Middle frontal gyrus (tissue), 1 donor: ENCODE measurements around the gene UVSSA.
"Not testable (repeated sequence)": the region's sequence is repeated elsewhere in the genome, so short reads cannot be mapped to it uniquely, and the experiment has no call there.

Experiments used
- DNase-seq: peaks from one replicate; pipeline ENCODE4 v3.0.0-alpha.2; 2015; ENCODE audit warnings: low spot score; ENCODE audit errors: extremely low spot score

The UVSSA gene

GRCh38 chr4:1418494-1419285, 71.7 kb downstream of the UVSSA start:
- no peak for DNase-seq

GRCh38 chr4:1419708-1420107, 72.7 kb downstream of the UVSSA start:
- DNase-seq: no peak

GRCh38 chr4:1421657-1422056, 74.6 kb downstream of the UVSSA start:
- no peak for DNase-seq

- no peak for DNase-seq
Observed at GRCh38 chr4:1427010-1427409, 80.0 kb downstream of the UVSSA start.

- not testable (repeated sequence) for DNase-seq
Observed at GRCh38 chr4:1443688-1444172, 96.7 kb downstream of the UVSSA start.
